ENCODE results near the gene SH3BGR.

The SH3BGR gene

DNA sequence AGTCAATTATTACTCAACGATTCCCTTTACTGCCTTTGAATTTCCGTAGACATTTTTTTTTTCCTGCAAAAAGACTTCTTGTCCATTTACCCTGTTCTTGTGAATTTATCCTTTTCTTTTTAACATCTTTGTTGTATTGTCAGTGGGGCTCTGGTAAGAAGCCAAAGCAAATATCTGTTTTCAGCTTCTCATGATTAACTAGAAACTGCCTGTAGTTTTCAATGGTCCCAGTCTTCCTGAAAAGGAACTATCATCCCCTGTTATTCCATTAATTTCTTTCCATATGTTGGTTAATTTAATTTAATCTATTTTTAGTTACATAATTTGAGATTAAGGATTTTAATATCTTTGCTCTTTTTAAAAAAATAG, 28.0 kb downstream of the SH3BGR start:
- Mint-ChIP-seq H3K4me3 (no peak overlapping the region), H3K36me3 (no peaks in the 10 kb centered on the region), H3K9me3 (no peaks in the 10 kb centered on the region), H3K27ac (no peak overlapping the region), H3K4me1 (no peaks in the 10 kb centered on the region)
- DNase-seq (ENCODE audit: low spot score in 2 of 2) (no peak), ATAC-seq (no peak)

DNA sequence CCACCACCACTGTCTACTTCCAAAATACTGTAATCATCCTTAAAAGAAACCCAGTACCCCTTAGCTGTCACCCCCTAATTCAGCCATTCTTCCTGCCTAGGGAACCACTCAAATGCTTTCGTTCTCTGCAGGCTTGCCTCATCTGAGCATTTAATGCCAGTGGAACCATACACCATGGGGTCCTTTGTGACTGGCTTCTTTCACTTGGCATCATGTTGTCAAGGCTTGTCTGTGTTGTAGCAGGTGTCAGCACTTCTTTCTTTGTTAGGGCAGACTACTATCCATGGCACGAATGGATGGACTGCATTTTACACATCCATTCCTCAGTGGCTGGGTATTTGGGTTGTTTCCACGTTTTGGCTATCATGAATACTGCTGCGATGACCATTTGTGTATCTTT, 28.5 kb downstream of the SH3BGR start:
- DNase-seq (ENCODE audit: low spot score in 2 of 2) (no peak), ATAC-seq (no peak)
- Mint-ChIP-seq H3K4me1 (no peaks in the 10 kb centered on the region), H3K9me3 (no peaks in the 10 kb centered on the region), H3K27ac (no peak overlapping the region), H3K4me3 (no peak overlapping the region), H3K36me3 (no peaks in the 10 kb centered on the region)

DNA sequence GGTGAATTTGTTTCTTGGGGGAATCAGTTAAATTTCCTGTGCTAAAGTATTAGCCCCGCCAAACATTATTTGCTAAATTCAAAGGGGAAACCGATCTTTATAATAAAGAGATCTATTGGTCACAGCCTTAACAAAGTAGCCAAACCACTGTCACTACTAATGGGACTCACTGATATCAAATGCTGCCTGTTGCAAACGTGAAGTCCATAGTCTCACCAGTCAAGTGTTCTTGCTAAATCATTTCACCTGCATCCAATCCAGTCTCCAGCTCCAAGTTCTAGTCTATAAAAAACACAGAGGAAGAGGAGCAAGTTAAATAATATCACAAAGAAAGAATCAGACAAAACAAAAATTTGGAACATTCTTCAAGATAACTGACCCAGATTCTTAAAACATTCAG, 30.1 kb downstream of the SH3BGR start:
- ATAC-seq (no peak), DNase-seq (ENCODE audit: low spot score in 2 of 2) (no peak)
- Mint-ChIP-seq H3K4me1 (no peaks in the 10 kb centered on the region), H3K9me3 (no peaks in the 10 kb centered on the region), H3K4me3 (no peak overlapping the region), H3K27ac (no peak overlapping the region), H3K36me3 (no peaks in the 10 kb centered on the region)

DNA sequence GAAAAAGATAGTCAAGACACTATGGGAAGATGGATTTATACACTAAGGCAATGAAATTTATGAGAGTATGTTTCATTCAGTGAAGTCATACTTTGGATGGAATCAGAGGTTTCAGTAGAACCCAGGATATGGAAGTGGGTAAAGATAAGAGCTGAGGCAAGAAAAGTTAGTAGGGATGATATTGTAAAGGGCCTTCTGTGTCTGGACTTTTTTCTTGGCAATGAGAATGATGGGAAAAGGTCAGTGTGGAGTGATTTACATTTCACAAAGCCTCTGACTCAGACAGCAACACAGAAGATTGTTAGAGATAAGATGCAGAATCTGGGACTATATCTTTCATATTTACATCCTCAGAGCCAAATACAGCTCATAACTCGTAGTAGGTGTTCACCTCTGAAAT, 32.1 kb downstream of the SH3BGR start:
- DNase-seq (ENCODE audit: low spot score in 2 of 2) (no peak), ATAC-seq (no peak)
- Mint-ChIP-seq H3K36me3 (no peaks in the 10 kb centered on the region), H3K4me3 (no peak overlapping the region), H3K27ac (no peak overlapping the region), H3K9me3 (no peaks in the 10 kb centered on the region), H3K4me1 (no peaks in the 10 kb centered on the region)

DNA sequence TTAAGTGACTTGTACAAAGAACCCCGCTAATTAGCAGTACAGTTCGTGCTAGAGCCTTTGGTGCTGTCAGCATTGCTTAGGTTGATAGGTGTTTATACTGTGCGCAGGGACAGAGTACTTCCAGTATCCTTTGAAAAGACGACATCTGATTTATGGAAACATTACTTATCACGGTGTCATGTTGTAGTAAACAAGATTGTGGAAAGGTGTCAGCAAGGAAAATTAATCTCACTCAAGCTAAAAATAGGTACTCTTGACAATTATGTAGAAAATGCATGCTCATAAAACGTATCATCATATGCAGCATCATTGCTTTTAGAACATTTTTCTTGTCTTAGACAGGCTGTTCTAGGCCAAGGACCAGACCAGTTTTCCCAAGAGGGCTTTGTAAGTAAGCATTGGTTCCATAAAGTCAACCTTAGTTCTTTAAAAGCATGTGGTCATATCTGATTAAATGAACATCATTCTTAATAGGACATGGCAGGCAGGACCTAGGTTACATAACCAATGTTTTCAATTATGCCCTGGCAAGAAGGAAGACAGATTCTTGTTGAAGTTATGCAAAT, 33.0 kb downstream of the SH3BGR start:
- Mint-ChIP-seq H3K4me1 (no peaks in the 10 kb centered on the region), H3K9me3 (no peaks in the 10 kb centered on the region), H3K27ac (no peak overlapping the region), H3K4me3 (no peak overlapping the region), H3K36me3 (no peaks in the 10 kb centered on the region)
- ATAC-seq (no peak), DNase-seq (ENCODE audit: low spot score in 2 of 2) (no peak)

DNA sequence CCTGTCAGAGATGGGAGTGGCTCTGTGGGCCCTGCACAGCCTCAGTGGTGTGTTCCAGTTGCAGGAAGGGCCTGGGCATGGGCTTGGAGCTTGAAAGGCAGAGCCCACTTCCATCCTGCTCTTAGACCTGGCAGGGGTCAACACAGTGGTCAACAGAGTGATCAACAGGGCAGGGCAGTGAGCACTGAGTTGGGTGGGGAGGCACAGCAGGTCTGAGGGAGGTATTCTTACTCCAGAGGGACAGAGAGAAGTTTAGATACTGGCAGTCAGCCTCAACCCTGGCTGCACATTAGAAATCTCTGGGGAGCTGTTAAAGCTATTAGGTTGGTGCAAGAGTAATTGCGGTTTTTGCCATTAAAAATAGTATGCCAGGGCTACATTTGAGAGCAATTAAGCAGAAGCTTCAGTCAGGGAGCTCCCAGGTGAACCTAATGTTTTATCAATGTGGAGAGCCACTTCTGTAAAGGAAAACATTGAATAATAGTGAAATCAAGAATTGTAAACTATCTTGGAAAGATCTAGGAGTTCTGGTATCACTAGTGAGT, 37.7 kb downstream of the SH3BGR start:
- DNase-seq (ENCODE audit: low spot score in 2 of 2) (no peak), ATAC-seq (no peak)
- Mint-ChIP-seq H3K4me1 (no peaks in the 10 kb centered on the region), H3K9me3 (peaks cover 1% of the 10 kb centered on the region), H3K36me3 (no peaks in the 10 kb centered on the region), H3K4me3 (no peak overlapping the region), H3K27ac (no peak overlapping the region)

DNA sequence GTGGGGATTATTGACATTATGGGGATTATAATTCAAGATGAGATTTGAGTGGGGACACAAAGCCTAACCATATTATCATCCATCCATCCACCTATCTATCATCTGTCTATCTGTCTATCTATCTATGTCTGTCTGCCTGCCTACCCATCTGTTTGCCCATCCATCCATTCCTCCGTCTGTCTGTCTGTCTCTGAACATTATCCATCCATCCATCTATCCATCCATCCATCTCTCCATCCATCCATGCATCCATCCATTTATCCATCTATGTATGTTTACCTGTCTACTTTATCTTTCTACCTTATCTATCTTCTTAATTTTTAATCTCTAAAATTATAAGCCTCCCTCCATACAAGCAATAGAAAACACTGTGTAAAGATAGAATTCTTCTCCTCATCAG, 47.4 kb downstream of the SH3BGR start:
- H3K9me3 Mint-ChIP-seq = peaks cover 3% of the 10 kb centered on the region
- H3K4me1 Mint-ChIP-seq = no peaks in the 10 kb centered on the region
- H3K4me3 Mint-ChIP-seq = no peak overlapping the region
- DNase-seq (ENCODE audit: low spot score in 2 of 2) (no peak), ATAC-seq (no peak)
- H3K27ac Mint-ChIP-seq = no peak overlapping the region
- H3K36me3 Mint-ChIP-seq = no peaks in the 10 kb centered on the region

DNA sequence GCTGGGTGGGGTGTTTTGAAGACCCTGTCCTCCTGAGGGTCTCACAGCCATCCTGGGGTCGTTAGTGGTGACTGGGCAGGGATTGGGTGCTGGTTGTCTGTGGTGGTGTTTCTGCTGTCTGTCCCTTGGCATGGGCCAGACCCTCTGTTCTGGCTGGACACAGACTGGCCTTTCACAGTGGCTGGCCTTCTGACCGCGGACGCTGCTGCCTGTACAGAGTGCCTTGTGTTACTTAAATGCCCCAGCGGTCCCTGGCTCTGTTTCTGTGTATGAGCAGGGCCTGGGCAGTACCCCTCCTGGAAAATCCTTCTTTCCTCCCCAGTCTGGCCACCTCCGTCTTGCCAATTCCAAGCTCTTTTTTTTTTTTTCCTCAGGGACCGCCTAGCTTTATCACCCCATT, 50.9 kb downstream of the SH3BGR start:
- Mint-ChIP-seq H3K27ac (no peak overlapping the region), H3K4me3 (no peak overlapping the region), H3K4me1 (no peaks in the 10 kb centered on the region), H3K9me3 (no peaks in the 10 kb centered on the region), H3K36me3 (no peaks in the 10 kb centered on the region)
- ATAC-seq (no peak), DNase-seq (ENCODE audit: low spot score in 2 of 2) (no peak)

DNA sequence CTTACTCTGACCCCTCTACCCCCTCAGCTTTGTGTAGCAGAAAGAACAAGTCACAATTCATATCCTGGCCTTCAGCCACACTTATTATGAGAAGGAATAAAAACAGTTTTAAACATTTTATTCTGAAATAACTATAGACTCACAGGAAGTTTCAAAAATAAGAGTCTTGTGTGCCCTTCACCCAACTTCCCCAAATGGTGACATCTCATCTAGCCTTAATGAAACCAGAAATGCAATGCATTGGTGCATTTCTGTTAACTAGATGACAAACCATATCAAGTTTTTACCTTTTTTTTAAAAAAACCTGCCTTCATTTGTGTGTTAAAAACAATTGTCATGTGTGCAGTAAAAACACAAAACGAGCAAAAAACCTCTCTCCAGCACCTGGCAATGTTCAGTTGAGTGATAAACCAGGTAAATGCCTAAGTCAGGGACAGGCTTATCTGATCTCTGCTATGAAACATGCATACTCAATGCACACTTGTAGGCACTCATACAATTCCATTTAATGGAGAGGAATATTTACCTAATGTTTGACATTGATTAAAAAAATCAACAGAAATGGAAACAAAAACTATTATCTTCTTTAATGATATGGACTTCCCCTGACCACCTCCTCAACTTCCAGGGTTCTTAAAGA, 51.5 kb downstream of the SH3BGR start:
- ATAC-seq = no peak
- Mint-ChIP-seq H3K4me3 (no peak overlapping the region), H3K9me3 (no peaks in the 10 kb centered on the region), H3K27ac (no peak overlapping the region), H3K36me3 (no peaks in the 10 kb centered on the region), H3K4me1 (no peaks in the 10 kb centered on the region)
- no peak for DNase-seq (ENCODE audit: low spot score in 2 of 2)

DNA sequence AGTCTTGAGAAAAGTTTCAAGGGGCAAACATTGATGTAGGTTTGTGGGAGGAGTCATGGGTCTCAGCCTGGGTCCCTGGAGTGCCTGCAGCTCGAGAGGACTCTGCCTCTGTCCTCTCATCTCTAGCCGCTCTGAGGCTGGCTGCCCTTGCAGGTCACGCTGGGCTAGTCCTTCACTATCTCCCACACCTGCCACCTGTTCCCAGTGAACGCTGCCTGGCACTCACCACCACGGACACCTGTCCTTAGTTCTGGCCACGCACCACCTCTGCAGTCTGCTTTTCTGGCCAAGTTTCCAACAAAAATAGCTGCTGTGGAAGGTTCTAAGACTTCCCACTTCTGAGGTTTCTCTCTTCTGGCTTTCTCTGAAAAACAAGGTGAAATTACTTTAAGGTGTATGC, 52.5 kb downstream of the SH3BGR start:
- H3K9me3 Mint-ChIP-seq = no peaks in the 10 kb centered on the region
- no peak overlapping the region for H3K27ac Mint-ChIP-seq
- H3K4me3 Mint-ChIP-seq = no peak overlapping the region
- DNase-seq (ENCODE audit: low spot score in 2 of 2) = no peak
- no peaks in the 10 kb centered on the region for H3K36me3 Mint-ChIP-seq
- no peaks in the 10 kb centered on the region for H3K4me1 Mint-ChIP-seq
- no peak for ATAC-seq

DNA sequence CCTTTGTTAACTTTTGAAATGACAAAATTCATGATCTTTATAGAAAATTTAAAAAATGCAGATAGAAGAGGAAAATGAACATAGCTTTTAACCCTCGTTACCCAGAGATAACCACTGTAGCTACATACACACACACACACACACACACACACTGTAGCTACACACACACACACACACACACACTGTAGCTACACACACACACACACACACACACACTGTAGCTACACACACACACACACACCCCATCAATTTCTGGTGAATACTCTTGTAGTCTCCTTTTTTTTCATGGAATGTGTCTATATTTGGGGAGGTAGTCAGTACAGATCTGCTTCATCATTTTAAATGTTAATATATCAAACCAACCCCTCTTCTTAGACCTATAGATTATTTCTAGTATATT, 58.5 kb downstream of the SH3BGR start:
- ATAC-seq = no peak
- Mint-ChIP-seq H3K4me1 (no peaks in the 10 kb centered on the region), H3K9me3 (no peaks in the 10 kb centered on the region), H3K36me3 (no peaks in the 10 kb centered on the region), H3K4me3 (no peak overlapping the region), H3K27ac (no peak overlapping the region)
- no peak for DNase-seq (ENCODE audit: low spot score in 2 of 2)

DNA sequence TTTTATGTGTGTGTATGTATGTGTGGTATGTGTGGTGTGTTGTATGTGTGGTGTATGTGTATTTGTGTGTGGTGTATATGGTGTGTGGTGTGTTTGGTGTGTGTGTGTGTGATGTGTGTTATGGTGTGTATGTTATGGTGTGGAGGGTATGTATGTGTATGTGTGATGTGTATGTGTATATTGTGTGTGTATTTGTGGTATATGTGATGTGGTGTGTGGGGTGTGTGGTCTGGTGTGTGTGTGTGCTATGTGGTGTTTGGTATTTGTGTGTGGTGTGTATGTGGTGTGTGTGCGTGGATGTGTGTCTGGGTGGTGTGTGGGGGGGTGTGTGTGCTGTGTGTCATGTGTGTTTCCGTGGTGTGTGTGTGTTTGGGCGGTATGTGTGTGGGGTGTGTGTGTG, 59.3 kb downstream of the SH3BGR start:
- Mint-ChIP-seq H3K4me3 (no peak overlapping the region), H3K36me3 (no peaks in the 10 kb centered on the region), H3K4me1 (no peaks in the 10 kb centered on the region), H3K27ac (no peak overlapping the region), H3K9me3 (no peaks in the 10 kb centered on the region)
- DNase-seq (ENCODE audit: low spot score in 2 of 2) (no peak), ATAC-seq (peak; percentile 28)

DNA sequence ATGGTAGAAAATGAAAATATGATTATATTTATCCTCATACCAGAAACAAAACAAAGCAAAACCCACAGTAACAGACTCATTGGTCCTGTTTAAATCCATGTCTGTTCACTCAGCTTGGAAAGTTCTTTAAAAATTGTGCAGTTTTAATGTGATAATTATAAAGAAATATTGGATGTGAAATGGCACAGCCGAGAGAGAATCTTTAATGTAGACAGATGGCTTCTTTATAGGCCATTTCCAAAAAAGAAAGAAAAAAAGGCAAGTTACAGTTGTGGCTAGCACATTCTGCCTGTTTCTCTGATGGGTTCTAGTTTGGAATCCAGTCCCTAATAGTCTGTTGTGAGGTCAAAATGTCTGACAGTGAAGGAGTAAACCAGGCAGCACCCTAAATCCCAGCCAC, 62.0 kb downstream of the SH3BGR start:
- no peak for DNase-seq (ENCODE audit: low spot score in 2 of 2)
- Mint-ChIP-seq H3K9me3 (no peaks in the 10 kb centered on the region), H3K4me3 (no peak overlapping the region), H3K36me3 (no peaks in the 10 kb centered on the region), H3K27ac (no peak overlapping the region), H3K4me1 (peaks cover 4% of the 10 kb centered on the region)
- no peak for ATAC-seq

DNA sequence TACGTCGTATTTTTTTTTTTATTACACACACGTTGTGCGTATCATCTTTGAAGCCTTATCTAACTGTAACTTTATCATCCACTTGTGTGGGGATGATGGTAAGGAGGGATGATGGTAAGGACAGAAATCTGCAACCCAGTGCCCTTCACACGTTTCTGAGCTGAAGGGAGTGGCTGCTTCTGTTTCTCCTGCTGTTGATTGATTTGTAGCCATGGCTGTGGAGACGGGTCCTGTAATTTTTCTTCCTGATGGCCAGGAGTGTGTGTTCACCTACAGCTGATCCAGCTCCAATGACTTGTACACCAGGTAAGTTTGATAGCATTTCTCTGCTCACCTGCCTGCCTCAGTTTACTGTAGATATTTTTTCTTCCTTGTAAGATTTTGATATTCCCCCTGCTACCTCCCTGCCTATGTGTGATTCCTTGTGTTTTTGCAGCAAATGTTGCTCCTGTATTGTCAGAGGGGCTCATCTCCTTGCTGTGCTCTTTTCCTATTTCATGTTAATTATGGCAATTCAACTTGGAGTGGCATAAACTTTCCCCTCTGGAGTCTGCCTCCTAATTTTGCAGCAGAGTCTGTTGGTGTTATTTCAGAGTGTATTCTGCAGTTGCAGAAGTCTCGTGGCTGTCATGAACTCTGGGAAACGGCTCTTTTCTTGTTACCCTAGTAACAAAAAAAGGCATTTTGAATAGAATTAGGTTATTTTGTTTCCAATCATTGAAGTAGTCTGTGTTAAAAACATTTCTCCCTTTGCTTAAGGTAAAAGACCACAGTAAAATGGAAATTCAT, 64.1 kb downstream of the SH3BGR start:
- Mint-ChIP-seq H3K4me1 (peaks cover 4% of the 10 kb centered on the region), H3K27ac (no peak overlapping the region), H3K36me3 (no peaks in the 10 kb centered on the region), H3K9me3 (no peaks in the 10 kb centered on the region), H3K4me3 (no peak overlapping the region)
- ATAC-seq (no peak), DNase-seq (ENCODE audit: low spot score in 2 of 2) (no peak)

DNA sequence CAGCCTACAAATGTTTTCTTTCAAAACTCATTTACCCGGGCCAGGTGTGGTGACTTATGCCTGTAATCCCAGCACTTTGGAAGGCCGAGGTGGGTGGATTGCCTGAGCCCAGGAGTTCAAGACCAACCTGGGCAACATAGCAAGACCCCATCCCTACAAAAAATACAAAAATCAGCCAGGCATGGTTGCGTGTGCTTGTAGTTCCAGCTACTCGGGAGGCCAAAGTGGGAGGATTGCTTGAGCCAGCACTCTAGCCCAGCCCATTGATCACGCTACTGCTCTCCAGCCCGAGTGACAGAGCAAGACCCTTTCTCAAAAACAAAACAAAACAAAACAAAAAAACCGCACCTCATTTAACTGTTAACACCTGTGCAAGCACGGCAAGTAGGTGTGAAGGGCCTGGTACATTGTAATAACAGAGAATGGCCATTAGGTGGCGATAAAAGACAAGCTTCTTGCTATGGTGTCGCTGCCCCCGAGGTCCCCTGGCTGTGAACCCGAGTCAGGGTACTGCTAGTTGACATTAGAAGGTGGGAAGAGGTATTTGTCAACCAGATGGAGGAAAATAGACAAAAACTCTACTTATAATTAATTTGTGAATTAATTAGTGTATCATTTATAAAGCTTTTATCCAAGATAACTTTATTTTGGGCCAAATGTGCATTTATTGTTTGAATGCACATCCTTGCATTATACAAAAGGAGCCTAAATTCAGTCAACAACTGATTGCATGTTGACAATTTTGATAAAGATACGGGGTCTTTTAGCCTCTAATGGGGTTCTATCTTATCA, 66.5 kb downstream of the SH3BGR start:
- Mint-ChIP-seq H3K36me3 (no peaks in the 10 kb centered on the region), H3K4me3 (no peak overlapping the region), H3K4me1 (peaks cover 4% of the 10 kb centered on the region), H3K27ac (no peak overlapping the region), H3K9me3 (no peaks in the 10 kb centered on the region)
- DNase-seq (ENCODE audit: low spot score in 2 of 2) (peak; percentile 20 to 63), ATAC-seq (peak; percentile 77)

Data from stimulated activated effector memory CD8-positive, alpha-beta T cell treated with anti-CD3 and anti-CD28 coated beads, Interleukin-12 subunit alpha, Interleukin-12 subunit beta, amount 100 ng/mL, for 72 hours (primary cell).